H9 (cell line): ENCODE results near the gene CCDC40. TPM values are rescaled to one million over a fixed set of nuclear protein-coding genes. Genes with fewer than 3 reads are reported as not detected.

Experiments
- DNase-seq: peaks from one replicate; pipeline ENCODE4 v3.0.0-alpha.2; 2017
- H2AFZ ChIP-seq: one replicate; pipeline ENCODE4 v1.6.1; 2013; ENCODE audit warnings: mild to moderate bottlenecking, low read length, control low read depth, moderate library complexity
- H2AK5ac ChIP-seq: 2 replicates; pipeline ENCODE4 v1.6.1; 2013; ENCODE audit warnings: low read length, control low read depth, mixed read lengths; ENCODE audit not compliant: insufficient read length
- H2BK120ac ChIP-seq: one replicate; pipeline ENCODE4 v1.6.1; 2013; ENCODE audit warnings: low read depth, mild to moderate bottlenecking, low read length, control low read depth, inconsistent platforms; ENCODE audit not compliant: poor library complexity, severe bottlenecking
- H2BK12ac ChIP-seq: 2 replicates; pipeline ENCODE4 v1.6.1; 2013; ENCODE audit warnings: low read length, control low read depth, mixed read lengths, low read depth; ENCODE audit not compliant: insufficient read length
- H2BK15ac ChIP-seq: 2 replicates; pipeline ENCODE4 v1.6.1; 2013; ENCODE audit warnings: low read depth, low read length, control low read depth
- H2BK20ac ChIP-seq: one replicate; pipeline ENCODE4 v1.6.1; 2013; ENCODE audit warnings: low read depth, mild to moderate bottlenecking, low read length, control low read depth, inconsistent platforms; ENCODE audit not compliant: poor library complexity, severe bottlenecking
- H2BK5ac ChIP-seq: 2 replicates; pipeline ENCODE4 v1.6.1; 2013; ENCODE audit warnings: low read length, control low read depth, mixed read lengths; ENCODE audit not compliant: insufficient read length
- H3K14ac ChIP-seq: 2 replicates; pipeline ENCODE4 v1.6.1; 2013; ENCODE audit warnings: low read length, control low read depth; ENCODE audit not compliant: insufficient read depth
- H3K18ac ChIP-seq: 2 replicates; pipeline ENCODE4 v1.6.1; 2013; ENCODE audit warnings: low read depth, mild to moderate bottlenecking, mixed read lengths, low read length, control low read depth; ENCODE audit not compliant: insufficient read length
- H3K23ac ChIP-seq: 2 replicates; pipeline ENCODE4 v1.6.1; 2013; ENCODE audit warnings: low read length, control low read depth, mixed read lengths, low read depth; ENCODE audit not compliant: insufficient read length
- H3K23me2 ChIP-seq: 2 replicates; pipeline ENCODE4 v1.6.1; 2013; ENCODE audit warnings: low read depth, mild to moderate bottlenecking, mixed read lengths, low read length, control low read depth; ENCODE audit not compliant: insufficient read length, poor library complexity, severe bottlenecking
- H3K27ac ChIP-seq: 2 replicates; pipeline ENCODE4 v1.5.1; 2013; ENCODE audit warnings: low read length, control low read depth, mixed read lengths, low read depth; ENCODE audit not compliant: insufficient read length
- H3K27me3 ChIP-seq: 2 replicates; pipeline ENCODE4 v1.6.1; 2013; ENCODE audit warnings: low read length, control low read depth, inconsistent platforms; ENCODE audit not compliant: insufficient read depth
- H3K4ac ChIP-seq: 2 replicates; pipeline ENCODE4 v1.6.1; 2013; ENCODE audit warnings: low read depth, mild to moderate bottlenecking, control low read depth, inconsistent platforms, low read length, moderate library complexity
- H3K4me1 ChIP-seq: 2 replicates; pipeline ENCODE4 v1.6.1; 2013; ENCODE audit warnings: low read length, control low read depth, inconsistent platforms; ENCODE audit not compliant: insufficient read depth
- H3K4me2 ChIP-seq: 2 replicates; pipeline ENCODE4 v1.6.1; 2013; ENCODE audit warnings: low read length, control low read depth, mixed read lengths; ENCODE audit not compliant: insufficient read length, insufficient read depth
- H3K56ac ChIP-seq: 2 replicates; pipeline ENCODE4 v1.6.1; 2013; ENCODE audit warnings: low read depth, mild to moderate bottlenecking, mixed read lengths, low read length, control low read depth; ENCODE audit not compliant: insufficient read length
- H3K79me1 ChIP-seq: 2 replicates; pipeline ENCODE4 v1.6.1; 2013; ENCODE audit warnings: low read depth, mild to moderate bottlenecking, moderate library complexity, low read length, control low read depth, inconsistent platforms; ENCODE audit not compliant: insufficient read depth, poor library complexity, severe bottlenecking
- H3K79me2 ChIP-seq: 2 replicates; pipeline ENCODE4 v1.6.1; 2013; ENCODE audit warnings: low read length, control low read depth, inconsistent platforms; ENCODE audit not compliant: insufficient read depth
- H3K9ac ChIP-seq: 2 replicates; pipeline ENCODE4 v1.6.1; 2013; ENCODE audit warnings: low read length, control low read depth, mixed read lengths; ENCODE audit not compliant: insufficient read length; ENCODE audit errors: extremely low read depth
- H3K9me3 ChIP-seq: one replicate; pipeline ENCODE4 v1.6.1; 2013; ENCODE audit warnings: low read depth, low read length, inconsistent platforms; ENCODE audit not compliant: control insufficient read depth
- H3T11ph ChIP-seq: one replicate; pipeline ENCODE4 v1.6.1; 2013; ENCODE audit warnings: mild to moderate bottlenecking, low read length, control low read depth, inconsistent platforms
- H4K20me1 ChIP-seq: one replicate; pipeline ENCODE4 v1.6.1; 2013; ENCODE audit not compliant: control insufficient read depth, insufficient read length, insufficient read depth
- H4K5ac ChIP-seq: 2 replicates; pipeline ENCODE4 v1.6.1; 2013; ENCODE audit warnings: low read depth, mild to moderate bottlenecking, mixed read lengths, low read length, control low read depth; ENCODE audit not compliant: insufficient read length
- H4K8ac ChIP-seq: replicated peaks from 2 replicates; pipeline ENCODE4 v1.6.1; 2013; ENCODE audit warnings: low read length, control low read depth, mixed read lengths, low read depth; ENCODE audit not compliant: insufficient read length
- H4K91ac ChIP-seq: 2 replicates; pipeline ENCODE4 v1.6.1; 2013; ENCODE audit warnings: low read depth, mild to moderate bottlenecking, moderate library complexity, mixed read lengths, low read length, control low read depth; ENCODE audit not compliant: insufficient read length
- H3K27ac Mint-ChIP-seq, 3 experiments: 2 replicates in 2 of 3; 3 replicates in 1 of 3; pipeline ENCODE4 v1.8.0; 2020 to 2021; ENCODE audit warnings: mixed read lengths in 3 of 3, mild to moderate bottlenecking in 1 of 3, moderate library complexity in 1 of 3
- H3K27me3 Mint-ChIP-seq: 2 replicates; pipeline ENCODE4 v1.8.0; 2021; ENCODE audit warnings: low read depth, mild to moderate bottlenecking, moderate library complexity, mixed read lengths
- H3K36me3 Mint-ChIP-seq, 3 experiments: 2 replicates in 2 of 3; 3 replicates in 1 of 3; pipeline ENCODE4 v1.8.0; 2020 to 2021; ENCODE audit warnings: low read depth in 3 of 3, mixed read lengths in 3 of 3; ENCODE audit not compliant: insufficient read depth in 1 of 3
- H3K4me1 Mint-ChIP-seq, 2 experiments: 2 replicates each; pipeline ENCODE4 v1.8.0; 2020; ENCODE audit warnings: mixed read lengths in 2 of 2
- H3K4me3 Mint-ChIP-seq, 2 experiments: 2 replicates in 1 of 2; 3 replicates in 1 of 2; pipeline ENCODE4 v1.8.0; 2020 to 2021; ENCODE audit warnings: mild to moderate bottlenecking in 2 of 2, mixed read lengths in 2 of 2, moderate library complexity in 1 of 2
- H3K9me3 Mint-ChIP-seq, 2 experiments: 2 replicates in 1 of 2; 3 replicates in 1 of 2; pipeline ENCODE4 v1.8.0; 2020; ENCODE audit warnings: mild to moderate bottlenecking in 2 of 2, mixed read lengths in 2 of 2, moderate library complexity in 1 of 2
- WGBS: extraction: QIAGEN DNeasy Blood & Tissue Kit; methylation state at CpG from one replicate; pipeline ENCODE4 v1.1.7; 2013; ENCODE audit warnings: missing lambda C conversion rate, low lambda C conversion rate, mixed read lengths; ENCODE audit not compliant: insufficient read length; ENCODE audit errors: extremely low coverage; 5-methylcytosine and 5-hydroxymethylcytosine counted together
- total RNA-seq: library from RNA; stranded (reverse); gene quantifications from 2 replicates; pipeline ENCODE4 v1.2.1, GENCODE V29; 2021
- TF ChIP-seq, protein P1 (sequence below): fragments of 200-600 bp; sonication (generic); conservative IDR thresholded peaks from 3 replicates; pipeline ENCODE4 v1.8.0; 2021; ENCODE audit warnings: antibody characterized with exemption, mild to moderate bottlenecking

Gene CCDC40
- total RNA-seq, 1 experiment from 2014 or later: 8.9 TPM

DNA sequence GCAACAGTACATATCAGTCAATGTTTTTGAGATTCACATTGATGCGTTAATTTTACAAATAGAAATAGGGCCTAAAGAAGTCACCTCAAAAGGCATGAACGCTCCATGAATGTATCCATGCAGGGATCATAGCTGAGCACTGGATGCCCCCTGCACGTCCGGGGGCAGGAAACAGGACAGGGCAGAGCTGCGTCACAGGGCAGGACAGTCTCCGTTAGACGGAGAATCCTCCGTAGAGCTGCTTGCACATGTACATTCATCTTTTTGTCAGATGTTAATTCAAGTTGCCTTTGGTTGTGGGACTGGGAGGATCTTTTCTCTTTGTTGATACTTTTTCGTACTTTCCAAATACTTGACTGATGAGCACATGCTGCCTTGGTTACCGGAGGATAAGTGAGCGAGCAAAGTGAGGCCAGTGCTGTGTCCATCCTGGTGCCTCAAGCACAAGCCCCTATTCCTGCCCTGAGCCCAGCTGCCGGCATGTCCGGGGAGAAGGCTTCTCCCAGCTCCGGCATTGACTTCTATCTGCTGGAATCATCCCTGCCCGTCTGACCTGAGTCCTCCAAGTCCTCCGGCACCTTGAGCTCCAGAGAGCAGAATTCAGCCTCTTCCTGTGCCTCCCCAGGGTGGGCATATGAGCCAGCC lies 80.0 kb downstream of the CCDC40 start:
- H3K27me3 ChIP-seq: no peaks in the 10 kb centered on the region
- H4K91ac ChIP-seq: no peak overlapping the region
- H3K14ac ChIP-seq: no peak overlapping the region; the same call in 1 of the 2 replicates
- no peak overlapping the region for H2BK15ac ChIP-seq
- no peak overlapping the region for H3K4ac ChIP-seq
- Mint-ChIP-seq H3K9me3 (peaks cover 0 to 7% of the 10 kb centered on the region in 2 experiments; a peak in 1 of 5 replicates), H3K36me3 (peaks cover 2 to 41% (median 7%) of the 10 kb centered on the region in 3 experiments; a peak in 6 of 7 replicates), H3K4me3 (no peak overlapping the region), H3K27ac (no peak overlapping the region; a peak in 2 of 7 replicates), H3K27me3 (no peaks in the 10 kb centered on the region; the same call in 1 of the 2 replicates), H3K4me1 (peaks cover 12 to 26% of the 10 kb centered on the region in 2 experiments)
- no peaks in the 10 kb centered on the region for H3K79me2 ChIP-seq
- no peaks in the 10 kb centered on the region for H3K23me2 ChIP-seq
- H3K4me2 ChIP-seq: no peak overlapping the region
- H3K27ac ChIP-seq: no peak overlapping the region
- no peak overlapping the region for H2BK120ac ChIP-seq
- no peaks in the 10 kb centered on the region for H3K4me1 ChIP-seq
- H3T11ph ChIP-seq: no peak overlapping the region
- H2AFZ ChIP-seq: no peak overlapping the region
- DNase-seq: peak; percentile 23
- no peak overlapping the region for H2BK20ac ChIP-seq
- no peaks in the 10 kb centered on the region for H4K20me1 ChIP-seq
- H2AK5ac ChIP-seq: no peak overlapping the region
- H4K8ac ChIP-seq: no peak overlapping the region
- H3K56ac ChIP-seq: no peak overlapping the region
- no peak overlapping the region for H2BK12ac ChIP-seq
- no peak overlapping the region for H3K9ac ChIP-seq
- no peaks in the 10 kb centered on the region for H3K79me1 ChIP-seq
- no peak overlapping the region for H3K18ac ChIP-seq
- no peak overlapping the region for H2BK5ac ChIP-seq
- no peaks in the 10 kb centered on the region for H3K9me3 ChIP-seq
- TF ChIP-seq, protein P1, sequence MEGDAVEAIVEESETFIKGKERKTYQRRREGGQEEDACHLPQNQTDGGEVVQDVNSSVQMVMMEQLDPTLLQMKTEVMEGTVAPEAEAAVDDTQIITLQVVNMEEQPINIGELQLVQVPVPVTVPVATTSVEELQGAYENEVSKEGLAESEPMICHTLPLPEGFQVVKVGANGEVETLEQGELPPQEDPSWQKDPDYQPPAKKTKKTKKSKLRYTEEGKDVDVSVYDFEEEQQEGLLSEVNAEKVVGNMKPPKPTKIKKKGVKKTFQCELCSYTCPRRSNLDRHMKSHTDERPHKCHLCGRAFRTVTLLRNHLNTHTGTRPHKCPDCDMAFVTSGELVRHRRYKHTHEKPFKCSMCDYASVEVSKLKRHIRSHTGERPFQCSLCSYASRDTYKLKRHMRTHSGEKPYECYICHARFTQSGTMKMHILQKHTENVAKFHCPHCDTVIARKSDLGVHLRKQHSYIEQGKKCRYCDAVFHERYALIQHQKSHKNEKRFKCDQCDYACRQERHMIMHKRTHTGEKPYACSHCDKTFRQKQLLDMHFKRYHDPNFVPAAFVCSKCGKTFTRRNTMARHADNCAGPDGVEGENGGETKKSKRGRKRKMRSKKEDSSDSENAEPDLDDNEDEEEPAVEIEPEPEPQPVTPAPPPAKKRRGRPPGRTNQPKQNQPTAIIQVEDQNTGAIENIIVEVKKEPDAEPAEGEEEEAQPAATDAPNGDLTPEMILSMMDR: no peak
- no CpG with 5 or more reads among the region's 16 CpGs for WGBS
- H3K23ac ChIP-seq: no peak overlapping the region
- H4K5ac ChIP-seq: no peak overlapping the region
